K562 (cell line): Measurements from ENCODE around the gene GAD1. TPM values are rescaled to one million over a fixed set of nuclear protein-coding genes. Genes with fewer than 3 reads are reported as not detected.
A peak's percentile ranks its signal among the peaks of the same experiment; 100 is the strongest.

Experiments used
- ATAC-seq: fragments of 200-7000 bp; cut with Tn5 transposase; 3 replicates; pipeline ENCODE4 v1.9.1; 2020; ENCODE audit warnings: moderate library complexity
- BruUV-seq: library from RNA; stranded (reverse); fragments of 400-500 nt; replicated peaks from 2 replicates; lab custom pipeline; 2021; lab: Mats Ljungman, UMichigan
- CTCF ChIA-PET: fragments of 300-600 bp; formaldehyde crosslinking; extraction: SDS; loops from one replicate; lab custom pipeline; 2021; ENCODE audit warnings: low intra/inter-chr PET ratio; lab: Yijun Ruan, JAX
- POLR2A ChIA-PET: fragments of 300-600, 350-650 bp; sonication (Branson Sonifier 250); formaldehyde crosslinking; extraction: SDS; loops from one replicate; lab custom pipeline; 2021; ENCODE audit warnings: antibody characterized with exemption, inconsistent platforms; lab: Yijun Ruan, JAX
- DNase-seq, 4 experiments: peaks; one replicate each; pipeline versions ENCODE4 v3.0.0 to v3.0.0-alpha.2; 2011 to 2018; ENCODE audit warnings: low spot score in 3 of 4, mixed read lengths in 3 of 4; ENCODE audit errors: extremely low read depth in 1 of 4
- FAIRE-seq: peaks from 2 replicates; lab custom pipeline; 2011; peaks lifted over from hg19 to GRCh38; lab: Jason Lieb, UNC
- H2AFZ ChIP-seq: 2 replicates; pipeline ENCODE4 v1.6.0; 2011; ENCODE audit warnings: low read depth, low read length, control low read depth, inconsistent platforms
- H3K27ac ChIP-seq: fragments of 200-600 bp; 3 replicates; pipeline ENCODE4 v1.8.0; 2011; ENCODE audit warnings: low read depth, mild to moderate bottlenecking, control low read depth, inconsistent platforms, low read length, moderate library complexity, mixed read lengths; ENCODE audit errors: extremely low read depth
- H3K27me3 ChIP-seq, 2 experiments: fragments of 300-600 bp in 1 of 2; 2 replicates in 1 of 2; 3 replicates in 1 of 2; pipeline versions ENCODE4 v1.6.0 to v1.8.0; 2011; ENCODE audit warnings: inconsistent platforms in 2 of 2, low read length in 2 of 2, mild to moderate bottlenecking in 1 of 2, mixed read lengths in 1 of 2, moderate library complexity in 1 of 2; ENCODE audit not compliant: control insufficient read depth in 2 of 2, insufficient read depth in 2 of 2
- H3K36me3 ChIP-seq: fragments of 300-600 bp; 3 replicates; pipeline ENCODE4 v1.8.0; 2011; ENCODE audit warnings: mild to moderate bottlenecking, low read length, inconsistent platforms; ENCODE audit not compliant: control insufficient read depth, insufficient read depth
- H3K4me1 ChIP-seq, 2 experiments: fragments of 200-600 bp in 1 of 2; replicated peaks in 1 of 2; 2 replicates in 1 of 2; 3 replicates in 1 of 2; pipeline versions ENCODE4 v1.5.1 to v1.8.0; 2011; ENCODE audit warnings: inconsistent platforms in 2 of 2, low read length in 2 of 2, mild to moderate bottlenecking in 1 of 2, mixed read lengths in 1 of 2, moderate library complexity in 1 of 2; ENCODE audit not compliant: control insufficient read depth in 2 of 2, insufficient read depth in 2 of 2
- H3K4me2 ChIP-seq: 2 replicates; pipeline ENCODE4 v1.6.1; 2011; ENCODE audit warnings: low read length, control low read depth, inconsistent platforms, mixed read lengths; ENCODE audit not compliant: insufficient read depth
- H3K4me3 ChIP-seq: fragments of 200-600 bp; sonication (generic), shearing (Covaris generic); 2 replicates; pipeline ENCODE4 v1.5.1; 2016; ENCODE audit warnings: control low read depth, inconsistent platforms
- H3K79me2 ChIP-seq: fragments of 200-600 bp; 3 replicates; pipeline ENCODE4 v1.8.0; 2011; ENCODE audit warnings: low read length, inconsistent platforms; ENCODE audit not compliant: control insufficient read depth, insufficient read depth
- H3K9ac ChIP-seq, 2 experiments: 2 replicates each; pipeline versions ENCODE4 v1.6.0 to v1.6.1; 2011; ENCODE audit warnings: low read depth in 2 of 2, low read length in 2 of 2, control low read depth in 1 of 2, inconsistent platforms in 1 of 2, mild to moderate bottlenecking in 1 of 2, mixed read lengths in 1 of 2; ENCODE audit not compliant: insufficient read depth in 1 of 2
- H3K9me1 ChIP-seq: one replicate; pipeline ENCODE4 v1.6.0; 2011; ENCODE audit warnings: inconsistent platforms, mild to moderate bottlenecking, low read length, moderate library complexity; ENCODE audit not compliant: control insufficient read depth, insufficient read depth
- H3K9me3 ChIP-seq: replicated peaks from 2 replicates; pipeline ENCODE4 v1.5.1; 2011; ENCODE audit warnings: low read depth, low read length, inconsistent platforms; ENCODE audit not compliant: control insufficient read depth, insufficient read depth
- H4K20me1 ChIP-seq: replicated peaks from 2 replicates; pipeline ENCODE4 v1.6.1; 2011; ENCODE audit warnings: low read length, inconsistent platforms, mixed read lengths; ENCODE audit not compliant: control insufficient read depth, insufficient read depth
- CBFB ChIP-seq: sonication (generic); formaldehyde crosslinking; IDR thresholded peaks from 2 replicates; pipeline ENCODE4 v1.4.0; 2020; ENCODE audit warnings: mild to moderate bottlenecking, missing genetic modification reagents
- ETV6 ChIP-seq, 3 experiments: fragments of 150-350 bp in 1 of 3; sonication (generic) in 1 of 3; formaldehyde crosslinking in 1 of 3; IDR thresholded peaks; 2 replicates each; pipeline versions ENCODE4 v1.6.1 to v1.8.0; 2014 to 2022; ENCODE audit warnings: borderline replicate concordance in 2 of 3, low read depth in 2 of 3, antibody characterized with exemption in 1 of 3, low read length in 1 of 3, mild to moderate bottlenecking in 1 of 3, missing genetic modification reagents in 1 of 3
- JUN ChIP-seq, 2 experiments: sonication (generic) in 1 of 2; formaldehyde crosslinking in 1 of 2; IDR thresholded peaks; 2 replicates each; pipeline versions ENCODE4 v1.6.1 to v1.8.0; 2012 to 2022; ENCODE audit warnings: borderline replicate concordance in 2 of 2, mild to moderate bottlenecking in 2 of 2, improper control_type of control experiment in 1 of 2, low read depth in 1 of 2, low read length in 1 of 2, missing genetic modification reagents in 1 of 2
- NCOA6 ChIP-seq: fragments of 450-650 bp; IDR thresholded peaks from 2 replicates; pipeline ENCODE4 v1.6.1; 2017; ENCODE audit warnings: mild to moderate bottlenecking
- PCBP1 ChIP-seq: fragments of 200-400 bp; formaldehyde crosslinking; IDR thresholded peaks from 2 replicates; pipeline ENCODE4 v1.6.1; 2018; ENCODE audit warnings: mild to moderate bottlenecking, low read depth, low read length; ENCODE audit not compliant: poor library complexity, severe bottlenecking
- PCBP2 ChIP-seq: fragments of 200-400 bp; formaldehyde crosslinking; IDR thresholded peaks from 2 replicates; pipeline ENCODE4 v1.6.1; 2018; ENCODE audit warnings: low read length, low read depth, mild to moderate bottlenecking, moderate library complexity; ENCODE audit not compliant: poor library complexity, severe bottlenecking
- POLR3A ChIP-seq: IDR thresholded peaks from 2 replicates; pipeline ENCODE4 v1.6.1; 2011; ENCODE audit warnings: borderline replicate concordance, mild to moderate bottlenecking, moderate library complexity; ENCODE audit not compliant: insufficient read length, insufficient read depth; ENCODE audit errors: extremely low read depth
- RAD21 ChIP-seq, 2 experiments: fragments of 250-450 bp in 1 of 2; fragments of 450-650 bp in 1 of 2; sonication (Bioruptor Pico) in 1 of 2; formaldehyde crosslinking in 1 of 2; IDR thresholded peaks in 1 of 2; conservative IDR thresholded peaks in 1 of 2; 2 replicates each; pipeline versions ENCODE4 v1.4.0 to v1.8.0; 2020 to 2022; ENCODE audit warnings: mild to moderate bottlenecking in 2 of 2, moderate library complexity in 1 of 2
- RBM17 ChIP-seq: fragments of 200-400 bp; formaldehyde crosslinking; IDR thresholded peaks from 2 replicates; pipeline ENCODE4 v1.6.1; 2017; ENCODE audit warnings: low read depth, mild to moderate bottlenecking, low read length, borderline replicate concordance
- SOX6 ChIP-seq: fragments of 450-650 bp; IDR thresholded peaks from 2 replicates; pipeline ENCODE4 v1.6.1; 2014; ENCODE audit warnings: mild to moderate bottlenecking
- WGBS: fragments of 100-300 bp; shearing (Covaris generic); methylation state at CpG from one replicate; pipeline ENCODE4 v1.1.6; 2016; ENCODE audit warnings: low coverage, mixed read lengths; ENCODE audit not compliant: insufficient coverage; ENCODE audit errors: missing lambda C conversion rate; 5-methylcytosine and 5-hydroxymethylcytosine counted together
- in situ Hi-C: fragments of 300-500 bp; cut with MboI; formaldehyde crosslinking; loops from 4 replicates; pipeline ENCODE4 v1.15.0; 2018; ENCODE audit warnings: inconsistent platforms, mixed read lengths
- intact Hi-C: fragments of 100-400 bp; cut with micrococcal nuclease; formaldehyde crosslinking; loops from 2 replicates; pipeline ENCODE4 v1.14.2; 2022
- polyA plus RNA-seq, 8 experiments: library from polyadenylated mRNA; depleted of rRNA in 4 of 8; stranded (reverse) in 5 of 8; unstranded in 3 of 8; fragments of >200 nt; fragmentation: Nextera tagmentation in 2 of 8; fragmentation: Illumina TruSeq in 1 of 8; extraction: Ambion mirVana in 2 of 8; extraction: Trizol in 1 of 8; gene quantifications; 2 replicates each; pipeline versions ENCODE4 v1.2.1 to v1.2.3, GENCODE V29; 2011 to 2014; ENCODE audit warnings: inconsistent platforms in 1 of 8, missing spikeins in 1 of 8
- total RNA-seq, 7 experiments: library from RNA; depleted of rRNA in 6 of 7; stranded (reverse); fragments of >200 nt in 6 of 7; fragmentation: Illumina TruSeq in 2 of 7; extraction: Trizol in 2 of 7; gene quantifications; 2 replicates each; pipeline versions ENCODE4 v1.2.1 to v1.2.3, GENCODE V29; 2011 to 2021; ENCODE audit warnings: low replicate concordance in 1 of 7
- TF ChIP-seq, protein P1 (sequence below): IDR thresholded peaks from 2 replicates; pipeline ENCODE4 v1.6.1; 2011; ENCODE audit warnings: borderline replicate concordance, low read depth, mild to moderate bottlenecking, moderate library complexity, low read length; ENCODE audit not compliant: insufficient read depth, poor library complexity, severe bottlenecking

GAD1 gene
- total and polyA plus RNA-seq, 9 of the 15 experiments (the other 6 are each of a cell fraction or from before 2014, with no cell fraction given): 2.7 to 29.1 (median 15.7) TPM

DNA sequence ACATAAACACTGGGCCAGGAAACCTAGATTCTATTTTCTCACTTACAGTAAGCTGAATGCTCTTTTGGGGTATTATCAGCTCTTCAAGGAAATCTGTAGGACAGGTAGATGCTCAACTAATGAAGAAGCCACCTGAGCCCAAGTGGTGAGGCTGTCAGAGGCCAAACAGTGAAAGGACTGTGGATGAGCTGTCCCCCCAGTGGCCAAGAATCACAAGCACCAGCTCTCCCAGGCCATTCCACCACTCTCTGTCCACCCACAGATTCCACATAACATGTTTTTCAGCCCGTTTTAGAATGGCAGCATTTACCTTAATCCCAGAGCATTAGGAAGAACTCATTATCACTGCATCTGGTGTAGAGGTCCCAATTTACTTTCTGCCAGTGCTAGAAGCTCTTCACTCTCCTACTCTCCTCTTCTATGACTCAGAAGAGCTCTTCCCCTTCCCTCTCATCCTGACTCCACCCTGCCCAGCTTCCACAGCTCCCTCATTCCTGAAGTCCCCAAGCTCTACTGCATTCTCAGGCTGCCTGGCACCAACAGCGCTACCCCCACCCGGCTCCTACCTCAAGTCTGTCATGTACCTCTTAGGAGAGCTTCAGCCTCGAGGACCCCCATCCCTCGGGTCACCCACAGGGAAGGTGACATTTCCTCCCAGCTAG, 68.6 kb downstream of the GAD1 start (continued):
- TF ChIP-seq RAD21 (CRISPR knock-in tag; conservative IDR thresholded peaks at IDR 0.05 in 1 of 2, IDR thresholded peaks at IDR 0.05 in 1 of 2) (0 out of 4 replicates have a peak, but pooled peaks of 1 of the 2 experiments have one; percentile 8), SOX6 (no peak)

DNA sequence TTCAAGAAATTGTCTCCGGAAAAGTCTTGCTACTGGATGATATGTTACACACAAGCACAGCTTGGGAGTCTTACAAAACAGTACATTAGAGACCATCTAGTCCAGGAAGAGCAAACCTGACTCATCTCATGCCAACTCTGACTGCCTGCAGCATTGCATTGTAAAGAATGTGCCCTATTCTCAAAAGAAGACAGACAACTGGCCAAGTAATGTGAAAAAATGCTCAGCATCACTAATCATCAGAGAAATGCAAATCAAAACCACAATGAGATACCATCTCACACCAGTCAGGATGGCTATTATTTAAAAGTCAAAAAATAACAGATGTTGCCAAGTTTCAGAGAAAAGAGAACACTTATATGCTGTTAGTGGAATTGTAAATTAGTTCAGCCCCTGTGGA, 69.7 kb downstream of the GAD1 start:
- no peaks in the 10 kb centered on the region for H3K36me3 ChIP-seq
- no peak overlapping the region for H3K4me3 ChIP-seq
- WGBS: 8% methylated on average over 1 of the region's 1 CpG
- ChIA-PET POLR2A (interaction anchor here (1.8 kb wide), 1 partner anchor 9 kb away, joined by 6 read pairs; no protein-coding TSS in a partner anchor), CTCF (no interaction called here)
- DNase-seq (no peak), ATAC-seq (no peak), FAIRE-seq (no peak)
- no peaks in the 10 kb centered on the region for H4K20me1 ChIP-seq
- no peak overlapping the region for H3K4me2 ChIP-seq
- intact Hi-C loops: no loop called here
- H3K9me3 ChIP-seq: no peaks in the 10 kb centered on the region
- H3K27ac ChIP-seq: no peak overlapping the region
- no peak overlapping the region for H3K9ac ChIP-seq
- in situ Hi-C loops: no loop called here
- no peak overlapping the region for H2AFZ ChIP-seq
- no TSS peak for BruUV-seq
- H3K9me1 ChIP-seq: no peaks in the 10 kb centered on the region
- no peaks in the 10 kb centered on the region for H3K79me2 ChIP-seq
- peaks cover 29 to 31% of the 10 kb centered on the region in 2 experiments; a peak in 4 of 5 replicates for H3K27me3 ChIP-seq
- no peaks in the 10 kb centered on the region for H3K4me1 ChIP-seq
- no peak for TF ChIP-seq JUN (IDR thresholded peaks at IDR 0.05; ENCODE audit: borderline replicate concordance, low read depth, low read length)
- no peak for TF ChIP-seq JUN (CRISPR knock-in tag; IDR thresholded peaks at IDR 0.05; ENCODE audit: borderline replicate concordance)
- no peak for TF ChIP-seq CBFB (CRISPR knock-in tag)
- TF ChIP-seq PCBP1: no peak
- TF ChIP-seq, protein P1, sequence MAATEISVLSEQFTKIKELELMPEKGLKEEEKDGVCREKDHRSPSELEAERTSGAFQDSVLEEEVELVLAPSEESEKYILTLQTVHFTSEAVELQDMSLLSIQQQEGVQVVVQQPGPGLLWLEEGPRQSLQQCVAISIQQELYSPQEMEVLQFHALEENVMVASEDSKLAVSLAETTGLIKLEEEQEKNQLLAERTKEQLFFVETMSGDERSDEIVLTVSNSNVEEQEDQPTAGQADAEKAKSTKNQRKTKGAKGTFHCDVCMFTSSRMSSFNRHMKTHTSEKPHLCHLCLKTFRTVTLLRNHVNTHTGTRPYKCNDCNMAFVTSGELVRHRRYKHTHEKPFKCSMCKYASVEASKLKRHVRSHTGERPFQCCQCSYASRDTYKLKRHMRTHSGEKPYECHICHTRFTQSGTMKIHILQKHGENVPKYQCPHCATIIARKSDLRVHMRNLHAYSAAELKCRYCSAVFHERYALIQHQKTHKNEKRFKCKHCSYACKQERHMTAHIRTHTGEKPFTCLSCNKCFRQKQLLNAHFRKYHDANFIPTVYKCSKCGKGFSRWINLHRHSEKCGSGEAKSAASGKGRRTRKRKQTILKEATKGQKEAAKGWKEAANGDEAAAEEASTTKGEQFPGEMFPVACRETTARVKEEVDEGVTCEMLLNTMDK: no peak
- TF ChIP-seq NCOA6: no peak
- TF ChIP-seq PCBP2: no peak
- TF ChIP-seq ETV6 (IDR thresholded peaks at IDR 0.05; ENCODE audit: borderline replicate concordance in 1 of 2, low read depth in 2 of 2, low read length in 1 of 2): no peak
- no peak for TF ChIP-seq ETV6 (CRISPR knock-in tag; IDR thresholded peaks at IDR 0.05; ENCODE audit: borderline replicate concordance)
- TF ChIP-seq RBM17: no peak
- no peak for TF ChIP-seq POLR3A
